Esophagus squamous epithelium (tissue), 5 donors: ENCODE results near the gene CACNG1. TPM values are rescaled to one million over a fixed set of nuclear protein-coding genes. Genes with fewer than 3 reads are reported as not detected.

Experiments
- DNase-seq: peaks from one replicate; lab custom pipeline; 2025; lab: John Stamatoyannopoulos, UW
- H3K27ac ChIP-seq, 4 donors: fragments of 200-600 bp; sonication (generic); one replicate each; pipeline ENCODE4 v1.5.1; 2016 to 2019; ENCODE audit warnings: mild to moderate bottlenecking in 1 of 4
- H3K27me3 ChIP-seq, 4 donors: fragments of 200-600 bp; sonication (generic); 1 replicate in 3 of 4; 2 replicates in 1 of 4; pipeline versions ENCODE4 v1.5.1 to v1.6.0; 2017 to 2021; ENCODE audit warnings: antibody characterized with exemption in 1 of 4
- H3K36me3 ChIP-seq, 3 donors: fragments of 200-600 bp; sonication (generic); one replicate each; pipeline ENCODE4 v1.5.1; 2016 to 2019
- H3K4me1 ChIP-seq, 3 donors: fragments of 200-600 bp; sonication (generic); one replicate each; pipeline ENCODE4 v1.5.1; 2017 to 2019
- H3K4me3 ChIP-seq, 4 donors: fragments of 200-600 bp; sonication (generic); 1 replicate in 3 of 4; 2 replicates in 1 of 4; pipeline ENCODE4 v1.5.1; 2016 to 2019; ENCODE audit warnings: mild to moderate bottlenecking in 2 of 4, moderate library complexity in 1 of 4
- H3K9me3 ChIP-seq, 3 donors: fragments of 200-600 bp; sonication (generic); one replicate each; pipeline ENCODE4 v1.5.1; 2016 to 2019
- CTCF ChIP-seq, 6 experiments: fragments of 450-650 bp in 4 of 6; fragments of 200-600 bp in 2 of 6; sonication (generic) in 2 of 6; IDR thresholded peaks; one replicate each; pipeline ENCODE4 v1.5.1; 2016 to 2019; ENCODE audit warnings: antibody characterized with exemption in 6 of 6, mild to moderate bottlenecking in 4 of 6, moderate library complexity in 4 of 6
- POLR2A ChIP-seq, 4 donors: fragments of 450-650 bp; IDR thresholded peaks; one replicate each; pipeline ENCODE4 v1.6.1; 2017; ENCODE audit warnings: antibody characterized with exemption in 4 of 4, mild to moderate bottlenecking in 4 of 4, moderate library complexity in 3 of 4
- WGBS, 2 donors: methylation state at CpG; one replicate each; pipeline ENCODE4 v1.1.5; 2018; 5-methylcytosine and 5-hydroxymethylcytosine counted together
- intact Hi-C: fragments of 100-400 bp; cut with DNase I; formaldehyde crosslinking; loops from one replicate; pipeline ENCODE4 v1.15.0; 2022
- total RNA-seq, 4 donors: library from RNA; depleted of rRNA; stranded (reverse); fragments of >200 nt; gene quantifications; one replicate each; pipeline ENCODE4 v1.1.0, GENCODE V29; 2016
- donor health status: DM: yes; HTN: yes; CAD: no.

The CACNG1 gene
- total RNA-seq, 4 donors from 2014 or later: not detected

GRCh38 chr17:67054011-67054591, 9.7 kb downstream of the CACNG1 start:
- no peak for DNase-seq
- intact Hi-C loops: no loop called here
- TF ChIP-seq POLR2A (IDR thresholded peaks at IDR 0.05): no peak
- no peak for TF ChIP-seq CTCF (IDR thresholded peaks at IDR 0.05)
- Histone ChIP-seq H3K27me3 (no peaks in the 10 kb centered on the region), H3K4me1 (no peaks in the 10 kb centered on the region), H3K9me3 (peaks cover 0 to 13% (median 2%) of the 10 kb centered on the region in 3 donors), H3K27ac (no peak overlapping the region), H3K36me3 (no peaks in the 10 kb centered on the region), H3K4me3 (no peak overlapping the region)
- 80 to 82% methylated on average over 2 to 11 of the region's 19 CpGs for WGBS, 2 donors

- 79 to 93% methylated on average over 4 to 5 of the region's 5 CpGs for WGBS, 2 donors
- no peak overlapping the region for H3K27ac ChIP-seq
- no peaks in the 10 kb centered on the region for H3K36me3 ChIP-seq
- H3K9me3 ChIP-seq: peaks cover 0 to 8% (median 0%) of the 10 kb centered on the region in 3 donors
- no peaks in the 10 kb centered on the region for H3K27me3 ChIP-seq
- TF ChIP-seq POLR2A (IDR thresholded peaks at IDR 0.05): no peak
- no peak for TF ChIP-seq CTCF (IDR thresholded peaks at IDR 0.05)
- DNase-seq: no peak
- intact Hi-C loops: no loop called here
- no peaks in the 10 kb centered on the region for H3K4me1 ChIP-seq
- H3K4me3 ChIP-seq: no peak overlapping the region
These were observed 10.3 kb downstream of the CACNG1 start for GRCh38 chr17:67054608-67055007.

- no peak for DNase-seq
- H3K36me3 ChIP-seq: no peaks in the 10 kb centered on the region
- intact Hi-C loops: no loop called here
These were observed 10.7 kb downstream of the CACNG1 start for GRCh38 chr17:67055041-67055443.

GRCh38 chr17:67055811-67056745, 11.7 kb downstream of the CACNG1 start:
- H3K27ac ChIP-seq: no peak overlapping the region
- no peaks in the 10 kb centered on the region for H3K9me3 ChIP-seq
- TF ChIP-seq CTCF (IDR thresholded peaks at IDR 0.05) (no peak), POLR2A (IDR thresholded peaks at IDR 0.05) (no peak)
- no peak overlapping the region for H3K4me3 ChIP-seq
- intact Hi-C loops: no loop called here
- H3K27me3 ChIP-seq: no peaks in the 10 kb centered on the region
- H3K4me1 ChIP-seq: no peaks in the 10 kb centered on the region
- 84 to 86% methylated on average over 19 of the region's 29 CpGs for WGBS, 2 donors
- no peak for DNase-seq
- no peaks in the 10 kb centered on the region for H3K36me3 ChIP-seq

More at GRCh38 chr17:67055041-67055443, 10.7 kb downstream of the CACNG1 start:
- TF ChIP-seq CTCF (IDR thresholded peaks at IDR 0.05): no peak
- TF ChIP-seq POLR2A (IDR thresholded peaks at IDR 0.05): no peak
- H3K27me3 ChIP-seq: no peaks in the 10 kb centered on the region
- no peak overlapping the region for H3K27ac ChIP-seq
- peaks cover 0 to 4% (median 0%) of the 10 kb centered on the region in 3 donors for H3K9me3 ChIP-seq
- no peak overlapping the region for H3K4me3 ChIP-seq
- H3K4me1 ChIP-seq: no peaks in the 10 kb centered on the region
- 87 to 90% methylated on average over 5 to 8 of the region's 19 CpGs for WGBS, 2 donors
